HepG2 (cell line): ENCODE measurements around the gene CMTM1. TPM values are rescaled to one million over a fixed set of nuclear protein-coding genes. Genes with fewer than 3 reads are reported as not detected.

Experiments used
- ARID5B ChIP-seq: IDR thresholded peaks from 2 replicates; pipeline ENCODE4 v1.4.0; 2020; ENCODE audit warnings: mild to moderate bottlenecking, missing genetic modification reagents
- GATAD2A ChIP-seq: IDR thresholded peaks from 2 replicates; pipeline ENCODE4 v1.6.1; 2016
- KMT2B ChIP-seq: IDR thresholded peaks from 2 replicates; pipeline ENCODE4 v1.6.1; 2016; ENCODE audit warnings: missing genetic modification reagents, missing compliant biosample characterization
- MEIS2 ChIP-seq: sonication (generic); formaldehyde crosslinking; IDR thresholded peaks from 2 replicates; pipeline ENCODE4 v1.9.0; 2021; ENCODE audit warnings: mild to moderate bottlenecking, missing genetic modification reagents
- NRL ChIP-seq: sonication (generic); formaldehyde crosslinking; IDR thresholded peaks from 2 replicates; pipeline ENCODE4 v1.5.0; 2020; ENCODE audit warnings: missing genetic modification reagents, mild to moderate bottlenecking, moderate library complexity, borderline replicate concordance
- SETDB1 ChIP-seq: sonication (generic); formaldehyde crosslinking; IDR thresholded peaks from 2 replicates; pipeline ENCODE4 v1.5.1; 2020; ENCODE audit warnings: missing genetic modification reagents, mild to moderate bottlenecking, borderline replicate concordance
- STAG1 ChIP-seq: sonication (generic); formaldehyde crosslinking; IDR thresholded peaks from 2 replicates; pipeline ENCODE4 v1.4.0; 2020; ENCODE audit warnings: missing genetic modification reagents
- ZBTB2 ChIP-seq: sonication (generic); formaldehyde crosslinking; IDR thresholded peaks from 2 replicates; pipeline ENCODE4 v1.8.0; 2022; ENCODE audit warnings: low read depth, missing genetic modification reagents
- ZBTB7A ChIP-seq: sonication (generic); formaldehyde crosslinking; IDR thresholded peaks from 2 replicates; pipeline ENCODE4 v1.8.0; 2022; ENCODE audit warnings: mild to moderate bottlenecking, missing genetic modification reagents
- ZFP91 ChIP-seq: sonication (generic); formaldehyde crosslinking; IDR thresholded peaks from 2 replicates; pipeline ENCODE4 v1.9.0; 2022; ENCODE audit warnings: missing genetic modification reagents, mild to moderate bottlenecking, borderline replicate concordance
- ZNF574 ChIP-seq: sonication (generic); formaldehyde crosslinking; IDR thresholded peaks from 2 replicates; pipeline ENCODE4 v1.4.0; 2020; ENCODE audit warnings: missing genetic modification reagents
- ZNF691 ChIP-seq: sonication (generic); formaldehyde crosslinking; IDR thresholded peaks from 2 replicates; pipeline ENCODE4 v1.4.0; 2020; ENCODE audit warnings: missing genetic modification reagents, low read depth, mild to moderate bottlenecking, borderline replicate concordance
- polyA plus RNA-seq, 8 experiments: library from polyadenylated mRNA; depleted of rRNA in 3 of 8; stranded (reverse) in 7 of 8; unstranded in 1 of 8; fragments of >200 nt; fragmentation: Illumina TruSeq in 4 of 8; extraction: Trizol in 4 of 8; gene quantifications; 2 replicates each; pipeline versions ENCODE4 v1.2.1 to v1.2.3, GENCODE V29; 2011 to 2016; ENCODE audit warnings: low read depth in 4 of 8, missing spikeins in 1 of 8, mixed read lengths in 1 of 8; ENCODE audit not compliant: insufficient read depth in 1 of 8
- total RNA-seq, 5 experiments: library from RNA; depleted of rRNA; stranded (reverse); fragments of >200 nt; fragmentation: Illumina TruSeq; extraction: Trizol; gene quantifications; 2 replicates each; pipeline ENCODE4 v1.2.3, GENCODE V29; 2016; ENCODE audit warnings: low read depth in 1 of 5

CMTM1 gene
- total and polyA plus RNA-seq, 2 of the 13 experiments (the other 11 are each of a cell fraction or from before 2014, with no cell fraction given) = 1.7 to 2.9 TPM

GRCh38 chr16:66604376-66605176 is 38.3 kb downstream of the CMTM1 start, which contains the start of gene CMTM3 (continued):
- TF ChIP-seq ZFP91 (CRISPR knock-in tag) = peak; percentile 62; the same call in 1 of the 2 replicates
- TF ChIP-seq MEIS2 (CRISPR knock-in tag) = peak; percentile 17
- TF ChIP-seq GATAD2A (CRISPR knock-in tag) = 0 out of 2 replicates have a peak, but pooled peaks have one; percentile 1
- no peak for TF ChIP-seq ARID5B (CRISPR knock-in tag)
- TF ChIP-seq SETDB1 (CRISPR knock-in tag) = no peak
- no peak for TF ChIP-seq ZBTB2 (CRISPR knock-in tag)
- TF ChIP-seq ZBTB7A (CRISPR knock-in tag) = no peak
- 0 out of 2 replicates have a peak, but pooled peaks have one; percentile 1 for TF ChIP-seq NRL (CRISPR knock-in tag)
- peak; percentile 43; the same call in 1 of the 2 replicates for TF ChIP-seq ZNF691
- TF ChIP-seq KMT2B (CRISPR knock-in tag) = peak; percentile 44
- TF ChIP-seq STAG1 (CRISPR knock-in tag) = peak; percentile 40
- 0 out of 2 replicates have a peak, but pooled peaks have one; percentile 49 for TF ChIP-seq ZNF574 (CRISPR knock-in tag)
